A172 (cell line): ENCODE data around the gene CCDC92. TPM values are rescaled to one million over a fixed set of nuclear protein-coding genes. Genes with fewer than 3 reads are reported as not detected.
A peak's percentile ranks its signal among the peaks of the same experiment; 100 is the strongest.

Experiments used
- DNase-seq: peaks from one replicate; pipeline ENCODE4 v3.0.0-alpha.2; 2015; ENCODE audit warnings: low spot score
- total RNA-seq: library from RNA; depleted of rRNA; stranded (reverse); fragments of >200 nt; shearing (Covaris generic); gene quantifications from 2 replicates; pipeline ENCODE4 v1.2.3, GENCODE V29; 2014

The CCDC92 gene
- total RNA-seq, 1 experiment from 2014 or later: 7.9 TPM

DNA sequence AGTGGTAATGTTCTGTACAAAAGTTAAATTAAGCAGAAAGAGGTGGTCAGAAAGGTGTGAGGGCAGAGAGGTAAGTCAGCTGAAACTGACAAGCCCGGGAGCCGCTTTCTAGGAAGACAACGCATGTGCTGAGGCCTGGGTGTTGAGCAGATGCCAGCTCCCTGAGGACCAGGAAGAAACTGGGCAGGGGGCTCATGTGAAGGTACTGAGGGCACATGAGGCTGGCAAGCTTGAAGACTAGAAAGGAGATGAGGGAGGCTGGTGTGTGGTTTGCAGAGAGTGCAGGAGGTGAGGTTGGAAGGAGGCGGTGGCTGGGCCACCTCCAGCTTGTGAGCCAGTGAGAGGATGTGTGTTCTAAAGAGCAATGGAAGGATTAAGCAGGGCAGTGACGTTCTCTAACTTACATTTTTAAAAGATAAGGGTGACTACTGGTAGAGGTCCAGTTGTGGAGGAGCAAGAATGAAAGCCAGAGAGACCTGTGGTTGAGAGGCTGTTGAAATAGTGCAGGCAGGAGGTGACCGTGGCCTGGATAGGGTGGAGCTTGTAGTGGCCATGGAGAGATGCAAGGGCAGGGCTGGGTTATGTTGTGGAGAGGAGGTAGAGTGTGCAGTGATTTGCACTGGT is 29.5 kb upstream of the CCDC92 start:
- no peak for DNase-seq

DNA sequence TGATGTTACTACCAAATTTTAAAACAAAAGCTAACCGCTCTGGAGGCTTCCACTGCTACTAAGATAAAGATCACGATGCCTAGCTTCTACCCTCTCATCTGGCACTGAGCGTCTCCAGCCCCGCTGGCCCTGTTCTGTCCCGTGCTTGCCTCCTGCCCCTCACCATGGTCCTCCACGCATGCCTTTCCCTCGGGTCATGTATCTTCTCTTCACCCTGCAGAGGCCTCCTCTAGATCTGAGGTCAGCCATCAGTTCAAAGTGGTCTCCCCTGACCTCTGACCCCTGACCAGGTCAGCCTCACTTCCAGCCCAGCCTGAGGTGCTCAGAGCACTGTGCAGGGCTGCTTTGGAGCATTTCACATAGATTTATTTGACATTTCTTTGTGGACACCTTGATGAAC is 28.7 kb upstream of the CCDC92 start:
- DNase-seq: no peak

- DNase-seq: no peak
These were observed 27.5 kb upstream of the CCDC92 start for GRCh38 chr12:124000111-124000510.

GRCh38 chr12:123998991-123999359 is 26.3 kb upstream of the CCDC92 start:
- DNase-seq: no peak

DNA sequence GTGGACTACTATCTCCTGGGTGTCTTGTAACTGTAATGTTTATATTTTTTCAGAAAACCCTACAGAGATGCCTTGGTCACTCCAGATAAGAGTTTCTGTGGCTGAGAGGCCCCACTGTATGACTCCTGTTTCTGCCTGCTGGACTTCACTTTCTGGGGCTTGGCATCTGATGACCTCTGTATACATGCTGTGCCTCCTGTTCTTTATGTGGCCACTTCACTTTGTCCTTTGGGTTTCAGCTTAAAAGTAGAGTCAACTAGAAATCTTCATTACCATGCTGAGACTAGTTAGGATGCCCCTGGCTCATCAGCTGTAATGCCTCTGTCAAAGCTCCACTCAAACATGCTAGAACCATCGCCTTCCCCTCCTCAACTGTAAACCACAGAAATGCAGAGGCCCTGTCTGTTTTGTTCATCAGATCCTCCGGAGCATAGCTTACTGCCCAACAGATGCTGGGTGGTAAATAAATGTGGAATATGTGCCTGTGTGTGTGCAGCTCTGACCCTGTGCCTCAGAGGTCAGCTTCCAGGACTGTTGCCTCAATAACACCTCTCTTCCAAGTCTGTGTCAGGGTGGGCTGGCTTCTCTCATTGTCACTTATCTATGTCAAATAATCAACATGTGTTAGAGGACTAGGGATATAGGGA is 25.8 kb upstream of the CCDC92 start:
- no peak for DNase-seq

DNA sequence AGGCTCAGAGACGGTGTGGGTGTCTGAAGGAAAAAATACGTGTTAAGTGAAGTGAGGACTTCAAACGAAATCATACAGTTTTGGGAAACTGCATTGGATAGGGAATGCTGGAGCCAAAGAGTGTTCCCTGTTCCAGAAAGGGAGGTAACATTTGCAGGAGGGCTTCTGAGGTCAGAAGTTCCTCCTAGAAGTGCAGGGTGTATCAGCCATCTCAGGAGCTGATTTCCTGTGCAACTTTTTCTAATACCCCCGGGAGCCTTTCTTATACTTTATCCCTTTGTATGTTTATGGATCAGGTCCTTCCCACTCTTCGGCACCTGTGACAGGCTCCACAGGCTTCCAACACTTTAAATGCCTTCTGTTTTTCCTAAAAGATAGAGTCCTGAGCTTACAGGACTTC is 25.3 kb upstream of the CCDC92 start:
- DNase-seq: no peak

GRCh38 chr12:123997033-123997822 is 24.6 kb upstream of the CCDC92 start:
- no peak for DNase-seq

DNA sequence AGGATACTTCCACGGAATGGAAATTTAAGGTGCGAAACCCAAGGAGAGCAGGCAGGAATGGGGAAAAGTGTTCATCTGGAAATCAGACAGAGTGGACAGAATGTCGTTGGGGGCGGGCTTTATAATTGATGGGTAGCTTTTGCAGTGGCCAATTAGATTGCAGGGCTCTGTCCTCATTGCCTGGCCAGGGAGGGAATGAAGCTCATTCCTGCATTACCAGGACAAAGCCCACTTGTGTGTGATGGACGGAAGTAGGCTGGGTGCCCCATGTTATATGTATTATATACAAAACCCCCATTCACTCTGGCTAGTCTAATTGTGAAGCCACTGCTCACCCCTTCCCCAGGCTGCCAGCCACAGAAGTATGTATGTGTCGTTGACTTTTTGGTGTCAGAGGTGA is 23.9 kb upstream of the CCDC92 start:
- DNase-seq: no peak

DNA sequence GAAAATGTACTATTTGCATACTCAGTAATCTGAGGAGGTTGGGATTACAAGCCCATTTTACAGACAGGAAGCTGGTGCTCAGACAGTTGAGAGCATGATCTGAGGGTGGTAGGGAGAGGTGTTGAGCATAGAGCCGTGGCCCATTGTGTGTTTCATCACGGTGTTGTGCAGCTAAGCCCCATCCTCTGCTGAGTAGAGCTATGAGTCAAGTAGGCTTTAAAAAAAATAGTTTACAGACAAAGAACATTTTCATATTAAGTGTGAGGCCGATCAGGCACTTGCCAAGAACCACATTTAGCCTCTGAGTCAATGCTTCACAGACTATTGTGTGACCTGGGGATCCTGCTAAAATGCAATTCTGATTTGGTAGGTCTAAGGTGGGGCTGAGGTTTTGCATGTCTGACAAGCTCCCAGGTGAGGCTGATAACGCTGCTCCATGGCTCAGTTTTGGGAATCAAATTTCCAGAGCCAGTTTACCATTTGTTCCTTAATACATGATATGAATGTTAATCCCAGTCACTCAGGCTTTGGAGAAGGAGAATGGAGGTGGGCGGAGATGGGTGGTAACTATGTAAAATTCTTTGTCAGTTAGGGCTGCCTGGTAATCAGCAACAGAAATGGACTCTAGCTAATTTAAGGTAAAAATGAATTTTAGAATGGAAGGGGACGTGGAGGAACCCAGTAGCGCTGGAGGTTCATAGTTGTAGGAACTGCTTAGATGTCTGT is 22.6 kb upstream of the CCDC92 start:
- DNase-seq: no peak

DNA sequence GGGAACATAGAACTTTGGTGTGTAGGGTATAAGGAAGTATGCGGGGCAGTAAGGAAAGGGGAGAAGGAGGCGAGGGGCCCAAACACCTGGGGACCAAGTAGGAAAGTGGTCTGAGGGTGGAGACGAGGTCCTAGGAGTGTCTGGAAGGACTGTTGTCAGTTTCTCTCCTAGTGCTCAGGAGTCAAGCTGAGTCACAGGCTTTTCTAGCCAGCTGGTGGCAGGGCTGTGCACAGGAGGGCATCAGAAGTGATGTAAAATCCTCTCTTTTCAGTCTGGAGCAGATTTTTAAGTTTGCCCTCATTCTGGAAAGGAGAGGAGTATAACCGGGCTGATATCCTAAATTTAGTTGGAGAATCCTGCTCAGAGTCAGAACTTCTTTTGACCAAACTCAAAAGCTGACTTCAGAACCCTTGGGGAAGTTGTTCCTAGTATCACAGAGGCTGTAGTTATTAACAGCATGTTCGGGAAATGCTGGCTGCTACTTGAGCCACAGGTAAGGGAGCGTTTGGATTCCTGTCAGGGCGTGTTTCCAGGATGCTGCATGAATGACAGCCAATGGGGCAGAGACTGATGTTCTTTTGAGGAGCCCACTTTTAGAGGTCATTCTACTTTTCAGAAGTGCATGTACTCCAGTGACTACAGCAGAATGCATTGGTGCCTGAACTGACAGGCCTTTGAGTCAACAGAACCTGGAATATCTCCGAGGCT is 19.6 kb upstream of the CCDC92 start:
- no peak for DNase-seq

DNA sequence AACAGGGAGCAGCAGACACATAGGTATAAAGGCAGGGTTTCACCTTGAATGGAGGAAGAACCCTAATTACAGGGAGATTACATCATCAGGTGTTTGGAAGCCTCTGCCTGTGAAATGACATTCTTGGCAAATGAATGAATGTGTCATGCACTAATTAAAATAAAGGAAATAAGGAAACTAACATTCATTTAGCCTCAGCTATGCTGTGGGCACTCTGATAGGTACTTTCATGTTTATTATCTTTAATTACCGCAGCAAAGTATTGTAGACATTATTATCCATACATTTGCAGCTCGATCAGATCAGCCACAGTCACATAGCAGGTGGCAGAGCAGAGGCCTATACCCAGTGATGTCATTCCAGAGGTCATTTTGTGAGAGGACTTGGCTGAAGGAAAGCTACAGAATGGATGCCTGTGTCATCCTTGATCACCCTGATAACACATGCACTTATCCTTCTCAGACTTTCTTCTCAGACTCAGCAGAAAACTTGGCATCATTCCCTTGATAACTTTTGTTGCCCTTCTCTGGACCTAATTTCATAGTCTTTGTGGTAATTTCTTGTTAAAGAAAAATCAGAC is 18.8 kb upstream of the CCDC92 start:
- DNase-seq: peak; percentile 10

- DNase-seq: no peak
These were observed 17.9 kb upstream of the CCDC92 start for GRCh38 chr12:123990511-123990910.

DNA sequence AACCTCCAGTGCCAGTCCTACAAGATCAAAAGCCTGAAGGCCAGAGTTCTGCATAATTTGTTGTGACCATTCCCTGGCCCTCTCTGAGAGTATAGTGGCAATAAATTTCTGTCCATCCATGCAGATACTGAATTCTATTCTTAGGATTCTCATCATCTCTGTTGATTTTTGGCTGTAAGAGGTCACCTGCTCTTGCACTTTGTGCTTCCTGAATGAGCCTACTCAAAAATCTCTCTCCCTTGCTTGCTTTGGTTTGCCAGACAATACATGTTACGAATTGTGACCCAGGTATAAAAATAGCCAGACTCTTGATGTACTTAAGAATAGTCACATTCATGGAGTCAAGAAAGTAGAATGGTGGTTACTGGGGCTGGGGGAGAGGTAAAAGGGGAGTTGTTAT is 17.1 kb upstream of the CCDC92 start:
- DNase-seq: no peak

DNA sequence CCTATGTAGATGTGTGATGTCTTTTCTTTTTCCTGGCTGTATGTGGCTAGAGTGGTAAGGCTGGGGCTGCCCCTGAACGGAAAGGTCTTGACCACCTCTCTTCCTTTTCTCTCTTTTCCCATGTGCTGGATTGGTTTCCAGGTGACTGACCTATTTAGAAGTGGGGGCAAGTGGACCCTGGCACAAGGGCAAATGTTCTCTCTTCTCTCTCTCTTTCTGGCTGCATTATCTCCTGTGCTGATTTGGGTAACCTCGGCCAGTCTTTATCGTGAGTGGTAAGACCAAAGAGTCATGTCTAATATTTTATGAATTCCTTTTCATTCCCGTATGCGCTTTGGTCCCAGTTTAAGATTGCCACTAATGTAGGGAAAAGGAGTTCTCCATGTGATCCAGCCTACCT is 16.5 kb upstream of the CCDC92 start:
- no peak for DNase-seq

- no peak for DNase-seq
These were observed 14.4 kb upstream of the CCDC92 start for GRCh38 chr12:123987022-123987421.

GRCh38 chr12:123986374-123986965 is 13.8 kb upstream of the CCDC92 start:
- no peak for DNase-seq

DNA sequence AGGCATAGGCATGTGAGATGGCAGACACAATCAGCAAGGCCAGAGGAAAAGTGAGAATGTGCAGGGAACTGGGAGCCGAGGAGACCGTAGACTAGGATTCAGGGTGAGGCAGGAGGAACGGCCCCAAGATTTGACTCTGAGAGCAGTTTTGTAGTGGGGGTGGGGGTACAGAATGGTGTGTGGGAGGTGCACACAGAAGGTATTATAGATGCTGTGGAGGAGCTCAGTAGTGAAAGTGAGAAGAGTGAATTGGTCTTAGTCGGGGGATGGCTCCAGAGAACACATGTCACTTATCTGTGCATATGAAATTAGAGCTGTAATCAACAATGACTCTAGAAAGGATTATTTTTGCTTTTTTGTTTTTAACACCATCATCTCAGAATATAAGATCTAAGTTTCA is 12.3 kb upstream of the CCDC92 start:
- DNase-seq: no peak

- DNase-seq: peak; percentile 45
These were observed 11.3 kb upstream of the CCDC92 start for GRCh38 chr12:123983822-123984485.

DNA sequence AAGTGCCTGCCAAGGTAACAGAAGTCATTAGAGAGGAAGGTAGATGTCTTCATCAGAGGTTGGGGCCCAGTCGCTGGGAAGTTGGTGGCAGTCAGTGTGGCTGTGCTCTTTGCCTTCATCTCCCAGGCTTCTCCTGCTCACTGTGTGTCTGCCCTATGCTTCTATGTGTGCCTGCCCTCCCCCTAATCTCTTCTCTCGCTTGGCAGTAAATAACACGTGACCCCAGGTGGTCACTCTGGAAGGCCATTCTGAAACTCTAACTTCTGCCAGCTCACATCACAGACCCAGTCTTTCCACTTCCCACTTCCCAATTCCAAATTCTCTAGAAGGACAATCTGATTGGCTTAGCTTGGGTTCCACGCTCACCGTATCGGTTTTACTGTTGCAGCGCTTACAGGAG is 9.6 kb upstream of the CCDC92 start:
- no peak for DNase-seq

DNA sequence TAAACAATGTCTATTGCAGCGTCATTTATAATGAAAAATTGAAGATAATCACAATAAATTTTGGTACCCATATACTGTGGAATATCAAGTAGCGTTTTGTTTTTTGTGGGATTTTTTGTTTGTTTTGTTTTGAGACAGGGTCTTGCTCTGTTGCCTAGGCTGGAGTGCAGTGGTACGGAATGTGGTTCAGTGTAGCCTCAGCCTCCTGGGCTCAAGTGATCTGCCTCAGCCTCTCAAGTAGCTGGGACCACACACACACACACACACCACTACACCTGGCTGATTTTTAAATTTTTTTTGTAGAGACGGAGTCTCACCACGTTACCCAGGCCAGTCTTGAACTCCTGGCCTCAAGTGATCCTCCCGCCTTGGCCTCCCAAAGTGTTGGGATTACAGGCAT is 6.9 kb upstream of the CCDC92 start:
- no peak for DNase-seq
